ENCODE data around the gene GIGYF2. TPM values are rescaled to one million over a fixed set of nuclear protein-coding genes. Genes with fewer than 3 reads are reported as not detected.
A peak's percentile ranks its signal among the peaks of the same experiment; 100 is the strongest.

GIGYF2 gene
- polyA plus RNA-seq, 1 donor (not counting 4 experiments of a cell fraction or from before 2014, with no cell fraction given), result 35.5 TPM

- TF ChIP-seq CTCF (optimal IDR thresholded peaks at IDR 0.05 in 1 of 3, IDR thresholded peaks at IDR 0.05 in 1 of 3, conservative IDR thresholded peaks at IDR 0.05 in 1 of 3; ENCODE audit: extremely low read depth in 1 of 3, insufficient read depth in 2 of 3, low read length in 3 of 3), result no peak
- TF ChIP-seq EZH2 (IDR thresholded peaks at IDR 0.05; ENCODE audit: low read length), result no peak
- no peaks in the 10 kb centered on the region for H3K9me3 ChIP-seq (ENCODE audit: control insufficient read depth, low read depth, low read length)
- no peaks in the 10 kb centered on the region for H3K27me3 ChIP-seq (ENCODE audit: control insufficient read depth, extremely low read depth, insufficient read depth, low read length)
- peak overlapping the region; percentile 94 to 99 (median 97) for H3K4me3 ChIP-seq (ENCODE audit: control insufficient read depth in 2 of 3, extremely low read depth in 1 of 3, insufficient read depth in 2 of 3, low read depth in 1 of 3, low read length in 3 of 3)
- no peak overlapping the region for H2AFZ ChIP-seq (ENCODE audit: control insufficient read depth, low read length)
- no peak for FAIRE-seq
- H3K27ac ChIP-seq (ENCODE audit: control insufficient read depth, insufficient read depth, low read length), result peak overlapping the region; percentile 93
- H3K9me1 ChIP-seq (ENCODE audit: control insufficient read depth, extremely low read depth, insufficient read depth, low read length), result no peaks in the 10 kb centered on the region
- peaks cover 26% of the 10 kb centered on the region for H3K4me1 ChIP-seq (ENCODE audit: control insufficient read depth, extremely low read depth, insufficient read depth, low read length)
- H4K20me1 ChIP-seq (ENCODE audit: control insufficient read depth, extremely low read depth, insufficient read depth, low read length), result peaks cover 3% of the 10 kb centered on the region
- H3K4me2 ChIP-seq (ENCODE audit: control insufficient read depth, extremely low read depth, insufficient read depth, low read depth, low read length), result peak overlapping the region; percentile 88
- H3K36me3 ChIP-seq (ENCODE audit: control insufficient read depth in 2 of 2, extremely low read depth in 1 of 2, insufficient read depth in 2 of 2, low read length in 2 of 2), result no peaks in the 10 kb centered on the region
- H3K9ac ChIP-seq (ENCODE audit: control insufficient read depth, extremely low read depth, insufficient read depth, low read length), result peak overlapping the region; percentile 97
- dilution Hi-C loops (cut with MboI; ENCODE audit: extremely low pct_ligation_motif_present, low sequenced_read_pairs), result no loop called here
- DNase-seq (ENCODE audit: low read depth, low spot score), result no peak
- peaks cover 63% of the 10 kb centered on the region for H3K79me2 ChIP-seq (ENCODE audit: control insufficient read depth, insufficient read depth, low read length)
These were observed 1.5 kb downstream of the GIGYF2 start for GRCh38 chr2:232698556-232699091.

- peak overlapping the region; percentile 97 for H3K9ac ChIP-seq (ENCODE audit: control insufficient read depth, extremely low read depth, insufficient read depth, low read length)
- DNase-seq (ENCODE audit: low read depth, low spot score) (no peak), FAIRE-seq (no peak)
- no peak for TF ChIP-seq EZH2 (IDR thresholded peaks at IDR 0.05; ENCODE audit: low read length)
- H3K27me3 ChIP-seq (ENCODE audit: control insufficient read depth, extremely low read depth, insufficient read depth, low read length), result no peaks in the 10 kb centered on the region
- H3K9me3 ChIP-seq (ENCODE audit: control insufficient read depth, low read depth, low read length), result no peaks in the 10 kb centered on the region
- peaks cover 3% of the 10 kb centered on the region for H4K20me1 ChIP-seq (ENCODE audit: control insufficient read depth, extremely low read depth, insufficient read depth, low read length)
- H3K27ac ChIP-seq (ENCODE audit: control insufficient read depth, insufficient read depth, low read length), result peak overlapping the region; percentile 36
- no peaks in the 10 kb centered on the region for H3K36me3 ChIP-seq (ENCODE audit: control insufficient read depth in 2 of 2, extremely low read depth in 1 of 2, insufficient read depth in 2 of 2, low read length in 2 of 2)
- dilution Hi-C loops (cut with MboI; ENCODE audit: extremely low pct_ligation_motif_present, low sequenced_read_pairs), result no loop called here
- H3K4me1 ChIP-seq (ENCODE audit: control insufficient read depth, extremely low read depth, insufficient read depth, low read length), result peaks cover 26% of the 10 kb centered on the region
- peak overlapping the region; percentile 88 for H3K4me2 ChIP-seq (ENCODE audit: control insufficient read depth, extremely low read depth, insufficient read depth, low read depth, low read length)
- H3K79me2 ChIP-seq (ENCODE audit: control insufficient read depth, insufficient read depth, low read length), result peaks cover 67% of the 10 kb centered on the region
- no peaks in the 10 kb centered on the region for H3K9me1 ChIP-seq (ENCODE audit: control insufficient read depth, extremely low read depth, insufficient read depth, low read length)
- peak overlapping the region; percentile 94 to 99 (median 97) for H3K4me3 ChIP-seq (ENCODE audit: control insufficient read depth in 2 of 3, extremely low read depth in 1 of 3, insufficient read depth in 2 of 3, low read depth in 1 of 3, low read length in 3 of 3)
- H2AFZ ChIP-seq (ENCODE audit: control insufficient read depth, low read length), result no peak overlapping the region
These were observed 2.0 kb downstream of the GIGYF2 start for GRCh38 chr2:232699110-232699509.

GRCh38 chr2:232700154-232700553, 3.0 kb downstream of the GIGYF2 start:
- no peak overlapping the region for H3K9ac ChIP-seq (ENCODE audit: control insufficient read depth, extremely low read depth, insufficient read depth, low read length)
- H2AFZ ChIP-seq (ENCODE audit: control insufficient read depth, low read length), result no peak overlapping the region
- dilution Hi-C loops (cut with MboI; ENCODE audit: extremely low pct_ligation_motif_present, low sequenced_read_pairs), result no loop called here
- peaks cover 0 to 2% of the 10 kb centered on the region in 2 experiments for H3K36me3 ChIP-seq (ENCODE audit: control insufficient read depth in 2 of 2, extremely low read depth in 1 of 2, insufficient read depth in 2 of 2, low read length in 2 of 2)
- H3K27me3 ChIP-seq (ENCODE audit: control insufficient read depth, extremely low read depth, insufficient read depth, low read length), result no peaks in the 10 kb centered on the region
- no peaks in the 10 kb centered on the region for H3K9me3 ChIP-seq (ENCODE audit: control insufficient read depth, low read depth, low read length)
- H3K27ac ChIP-seq (ENCODE audit: control insufficient read depth, insufficient read depth, low read length), result no peak overlapping the region
- peak overlapping the region; percentile 88 for H3K4me2 ChIP-seq (ENCODE audit: control insufficient read depth, extremely low read depth, insufficient read depth, low read depth, low read length)
- peaks cover 26% of the 10 kb centered on the region for H3K4me1 ChIP-seq (ENCODE audit: control insufficient read depth, extremely low read depth, insufficient read depth, low read length)
- FAIRE-seq, result no peak
- H4K20me1 ChIP-seq (ENCODE audit: control insufficient read depth, extremely low read depth, insufficient read depth, low read length), result peaks cover 3% of the 10 kb centered on the region
- H3K79me2 ChIP-seq (ENCODE audit: control insufficient read depth, insufficient read depth, low read length), result peaks cover 71% of the 10 kb centered on the region
- TF ChIP-seq EZH2 (IDR thresholded peaks at IDR 0.05; ENCODE audit: low read length) (no peak), CTCF (optimal IDR thresholded peaks at IDR 0.05 in 1 of 3, IDR thresholded peaks at IDR 0.05 in 1 of 3, conservative IDR thresholded peaks at IDR 0.05 in 1 of 3; ENCODE audit: extremely low read depth in 1 of 3, insufficient read depth in 2 of 3, low read length in 3 of 3) (no peak)
- no peaks in the 10 kb centered on the region for H3K9me1 ChIP-seq (ENCODE audit: control insufficient read depth, extremely low read depth, insufficient read depth, low read length)
- H3K4me3 ChIP-seq (ENCODE audit: control insufficient read depth in 2 of 3, extremely low read depth in 1 of 3, insufficient read depth in 2 of 3, low read depth in 1 of 3, low read length in 3 of 3), result peak overlapping the region in 1 of 3 experiments; percentile 1
- DNase-seq (ENCODE audit: low read depth, low spot score), result no peak
